GM12878 (cell line): ENCODE data around the gene CA10. TPM values are rescaled to one million over a fixed set of nuclear protein-coding genes. Genes with fewer than 3 reads are reported as not detected.

Source experiments
- ATAC-seq: fragments of 200-7000 bp; cut with Tn5 transposase; 3 replicates; pipeline ENCODE4 v1.9.1; 2020; ENCODE audit warnings: mild to moderate bottlenecking, moderate library complexity
- BruUV-seq: library from RNA; stranded (reverse); fragments of 400-500 nt; replicated peaks from 2 replicates; lab custom pipeline; 2021; lab: Mats Ljungman, UMichigan
- CTCF ChIA-PET: fragments of 300-600 bp; sonication (Branson Sonifier 250); formaldehyde crosslinking; extraction: SDS; loops from one replicate; lab custom pipeline; 2021; ENCODE audit warnings: inconsistent platforms; lab: Yijun Ruan, JAX
- POLR2A ChIA-PET: fragments of 350-600 bp; formaldehyde crosslinking; extraction: SDS; loops from one replicate; lab custom pipeline; 2021; ENCODE audit warnings: inconsistent platforms; lab: Charles Lee
- RAD21 ChIA-PET: fragments of 300-600 bp; sonication (Branson Sonifier 250); formaldehyde crosslinking; loops from one replicate; lab custom pipeline; 2023; ENCODE audit warnings: antibody characterized with exemption; ENCODE audit not compliant: unreplicated experiment; lab: Charles Lee
- SMC1A ChIA-PET: fragments of 300-600 bp; sonication (Branson Sonifier 250); formaldehyde crosslinking; loops from one replicate; lab custom pipeline; 2023; ENCODE audit not compliant: unreplicated experiment, uncharacterized antibody; lab: Charles Lee
- DNase-seq: peaks from one replicate; pipeline ENCODE4 v3.0.0-alpha.2; 2011; ENCODE audit warnings: low read depth, low spot score
- FAIRE-seq: peaks from 3 replicates; lab custom pipeline; 2011; peaks lifted over from hg19 to GRCh38; lab: Jason Lieb, UNC
- H2AFZ ChIP-seq: 2 replicates; pipeline ENCODE4 v1.6.0; 2011; ENCODE audit warnings: low read depth, low read length, control low read depth; ENCODE audit not compliant: control insufficient read depth
- H3K27ac ChIP-seq: 2 replicates; pipeline ENCODE4 v1.5.1; 2011; ENCODE audit warnings: control low read depth; ENCODE audit not compliant: control insufficient read depth, insufficient read depth
- H3K27me3 ChIP-seq, 2 experiments: replicated peaks in 1 of 2; 2 replicates each; pipeline versions ENCODE4 v1.6.0 to v1.6.1; 2011; ENCODE audit warnings: low read length in 1 of 2; ENCODE audit not compliant: control insufficient read depth in 2 of 2, insufficient read depth in 2 of 2
- H3K36me3 ChIP-seq, 2 experiments: 2 replicates each; pipeline ENCODE4 v1.5.1; 2011; ENCODE audit warnings: low read length in 1 of 2; ENCODE audit not compliant: control insufficient read depth in 2 of 2, insufficient read depth in 2 of 2
- H3K4me1 ChIP-seq: 2 replicates; pipeline ENCODE4 v1.6.1; 2011; ENCODE audit warnings: mild to moderate bottlenecking, low read length, moderate library complexity, mixed read lengths; ENCODE audit not compliant: control insufficient read depth, insufficient read depth
- H3K4me2 ChIP-seq: 2 replicates; pipeline ENCODE4 v1.6.0; 2011; ENCODE audit warnings: control low read depth; ENCODE audit not compliant: control insufficient read depth, insufficient read depth
- H3K4me3 ChIP-seq: fragments of 200-600 bp; sonication (generic); 2 replicates; pipeline ENCODE4 v1.5.1; 2016
- H3K79me2 ChIP-seq: 2 replicates; pipeline ENCODE4 v1.6.0; 2011; ENCODE audit warnings: low read length; ENCODE audit not compliant: control insufficient read depth, insufficient read depth
- H3K9ac ChIP-seq: 2 replicates; pipeline ENCODE4 v1.8.0; 2011; ENCODE audit warnings: low read length, control low read depth, mixed read lengths; ENCODE audit not compliant: control insufficient read depth, insufficient read depth
- H3K9me3 ChIP-seq: replicated peaks from 3 replicates; pipeline ENCODE4 v1.5.1; 2011; ENCODE audit warnings: mild to moderate bottlenecking, low read length; ENCODE audit not compliant: control insufficient read depth, insufficient read depth
- H4K20me1 ChIP-seq: 2 replicates; pipeline ENCODE4 v1.6.0; 2011; ENCODE audit not compliant: control insufficient read depth, insufficient read depth
- CBX3 ChIP-seq: fragments of 200-600 bp; sonication (generic); IDR thresholded peaks from 2 replicates; pipeline ENCODE4 v1.6.1; 2016; ENCODE audit warnings: low read depth, borderline replicate concordance
- E2F4 ChIP-seq: IDR thresholded peaks from 2 replicates; pipeline ENCODE4 v1.6.1; 2012; ENCODE audit warnings: low read depth, low read length, improper control_type of control experiment
- LARP7 ChIP-seq: fragments of 450-650 bp; IDR thresholded peaks from 2 replicates; pipeline ENCODE4 v1.6.1; 2017; ENCODE audit warnings: mild to moderate bottlenecking
- NFIC ChIP-seq: IDR thresholded peaks from 2 replicates; pipeline ENCODE4 v1.6.1; 2012; ENCODE audit warnings: low read depth, mild to moderate bottlenecking, inconsistent platforms, low read length, moderate library complexity
- PBX3 ChIP-seq: IDR thresholded peaks from 2 replicates; pipeline ENCODE4 v1.6.1; 2011; ENCODE audit warnings: mild to moderate bottlenecking, low read depth, low read length, moderate library complexity; ENCODE audit not compliant: insufficient replicate concordance
- POLR2A ChIP-seq: IDR thresholded peaks from 2 replicates; pipeline ENCODE4 v1.6.1; 2011; ENCODE audit warnings: low read depth, mild to moderate bottlenecking, low read length
- POU2F2 ChIP-seq: IDR thresholded peaks from 3 replicates; pipeline ENCODE4 v1.6.1; 2011; ENCODE audit warnings: low read depth, mild to moderate bottlenecking, low read length, borderline replicate concordance
- RB1 ChIP-seq: fragments of 450-650 bp; formaldehyde crosslinking; IDR thresholded peaks from 2 replicates; pipeline ENCODE4 v1.6.1; 2017; ENCODE audit warnings: mild to moderate bottlenecking, borderline replicate concordance
- TCF7 ChIP-seq: IDR thresholded peaks from 2 replicates; pipeline ENCODE4 v1.6.1; 2014; ENCODE audit warnings: antibody characterized with exemption, borderline replicate concordance
- ZBED1 ChIP-seq: IDR thresholded peaks from 2 replicates; pipeline ENCODE4 v1.6.1; 2016; ENCODE audit warnings: borderline replicate concordance
- ZSCAN29 ChIP-seq: fragments of 450-650 bp; IDR thresholded peaks from 2 replicates; pipeline ENCODE4 v1.6.1; 2017; ENCODE audit warnings: mild to moderate bottlenecking, moderate library complexity
- WGBS: methylation state at CpG from one replicate; pipeline ENCODE4 v1.1.6; 2016; ENCODE audit warnings: low lambda C conversion rate; ENCODE audit not compliant: insufficient replicate concordance, insufficient coverage; ENCODE audit errors: missing lambda C conversion rate; 5-methylcytosine and 5-hydroxymethylcytosine counted together
- in situ Hi-C: fragments of 300-500 bp; cut with MboI; formaldehyde crosslinking; loops from 9 replicates; pipeline ENCODE4 v1.14.3; 2018; ENCODE audit warnings: mixed read lengths
- intact Hi-C: fragments of 100-400 bp; cut with micrococcal nuclease; formaldehyde crosslinking; loops from one replicate; pipeline ENCODE4 v1.14.2; 2022; ENCODE audit not compliant: unreplicated experiment
- polyA plus RNA-seq, 11 experiments: library from polyadenylated mRNA; depleted of rRNA in 4 of 11; unstranded in 6 of 11; stranded (reverse) in 5 of 11; fragments of >200 nt; fragmentation: Nextera tagmentation in 4 of 11; fragmentation: Illumina TruSeq in 1 of 11; extraction: Ambion mirVana in 4 of 11; extraction: Trizol in 1 of 11; gene quantifications; 1 replicate in 1 of 11; 2 replicates in 10 of 11; pipeline versions ENCODE4 v1.2.1 to v1.2.3, GENCODE V29; 2011 to 2016; ENCODE audit warnings: inconsistent platforms in 2 of 11, missing spikeins in 2 of 11, low read depth in 1 of 11
- total RNA-seq, 4 experiments: library from RNA; depleted of rRNA in 3 of 4; stranded (reverse); fragments of >200 nt in 3 of 4; fragmentation: Illumina TruSeq in 1 of 4; extraction: Trizol in 1 of 4; gene quantifications; 2 replicates each; pipeline versions ENCODE4 v1.2.1 to v1.2.3, GENCODE V29; 2013 to 2021

The CA10 gene
- total and polyA plus RNA-seq, 10 of the 15 experiments (the other 5 are each of a cell fraction or from before 2014, with no cell fraction given): not detected

- H3K9me3 ChIP-seq: no peaks in the 10 kb centered on the region
- in situ Hi-C loops (no loop called here), intact Hi-C loops (no loop called here)
- H3K27ac ChIP-seq: no peak overlapping the region
- ChIA-PET RAD21 (no interaction called here), SMC1A (interaction anchor here (0.8 kb wide), 1 partner anchor 22 kb away, joined by 4 read pairs; no protein-coding TSS in a partner anchor)
- H3K4me1 ChIP-seq: no peaks in the 10 kb centered on the region
- no peak overlapping the region for H3K4me2 ChIP-seq
- H3K36me3 ChIP-seq: no peaks in the 10 kb centered on the region
- no peak overlapping the region for H3K4me3 ChIP-seq
- DNase-seq (no peak), FAIRE-seq (no peak), ATAC-seq (no peak)
- no peak overlapping the region for H3K9ac ChIP-seq
- no peaks in the 10 kb centered on the region for H4K20me1 ChIP-seq
- H2AFZ ChIP-seq: no peak overlapping the region
- BruUV-seq: no TSS peak
- no peak for TF ChIP-seq RB1
- TF ChIP-seq PBX3: no peak
- no peak for TF ChIP-seq ZBED1
- TF ChIP-seq LARP7: no peak
- no peak for TF ChIP-seq E2F4
- TF ChIP-seq POLR2A: no peak
- TF ChIP-seq NFIC: no peak
- TF ChIP-seq CBX3: no peak
- no peak for TF ChIP-seq TCF7
- no peak for TF ChIP-seq POU2F2
- no peak for TF ChIP-seq ZSCAN29
- TF ChIP-seq, all 136 proteins: peak for 0
- Histone ChIP-seq H3K27me3 (no peaks in the 10 kb centered on the region), H3K79me2 (no peaks in the 10 kb centered on the region)
- POLR2A ChIA-PET: no interaction called here
- 33% methylated on average over 4 of the region's 4 CpGs for WGBS
- CTCF ChIA-PET: no interaction called here
Measured at GRCh38 chr17:52079496-52079895, 79.0 kb downstream of the CA10 start.
